GM23248 (cell line): ENCODE measurements around the gene CDCA7L. TPM values are rescaled to one million over a fixed set of nuclear protein-coding genes. Genes with fewer than 3 reads are reported as not detected.

Experiments
- DNase-seq: peaks from one replicate; pipeline ENCODE4 v3.0.0-alpha.2; 2015
- H2AFZ ChIP-seq: fragments of 200-600 bp; sonication (generic); 2 replicates; pipeline ENCODE4 v1.6.1; 2016; ENCODE audit warnings: antibody characterized with exemption
- H3F3A ChIP-seq: fragments of 200-600 bp; sonication (generic); 2 replicates; pipeline ENCODE4 v1.6.1; 2016; ENCODE audit warnings: mild to moderate bottlenecking, antibody characterized with exemption, mixed run types; ENCODE audit not compliant: insufficient read depth
- H3K27ac ChIP-seq: fragments of 200-600 bp; sonication (generic); 2 replicates; pipeline ENCODE4 v1.5.1; 2016; ENCODE audit warnings: mild to moderate bottlenecking
- H3K27me3 ChIP-seq: fragments of 200-600 bp; sonication (generic); replicated peaks from 2 replicates; pipeline ENCODE4 v1.6.1; 2016; ENCODE audit warnings: mild to moderate bottlenecking; ENCODE audit not compliant: insufficient read depth
- H3K36me3 ChIP-seq: fragments of 200-600 bp; sonication (generic); 2 replicates; pipeline ENCODE4 v1.6.1; 2016; ENCODE audit warnings: low read depth, mild to moderate bottlenecking
- H3K4me1 ChIP-seq: fragments of 200-600 bp; sonication (generic); 2 replicates; pipeline ENCODE4 v1.6.1; 2016; ENCODE audit warnings: mild to moderate bottlenecking; ENCODE audit not compliant: insufficient read depth
- H3K4me2 ChIP-seq: fragments of 200-600 bp; sonication (generic); one replicate; pipeline ENCODE4 v1.6.1; 2016; ENCODE audit warnings: mild to moderate bottlenecking; ENCODE audit not compliant: unreplicated experiment
- H3K4me3 ChIP-seq: fragments of 200-600 bp; sonication (generic); 2 replicates; pipeline ENCODE4 v1.5.1; 2016; ENCODE audit warnings: mild to moderate bottlenecking
- H3K79me2 ChIP-seq: fragments of 200-600 bp; sonication (generic); 2 replicates; pipeline ENCODE4 v1.6.1; 2016; ENCODE audit warnings: mild to moderate bottlenecking; ENCODE audit not compliant: insufficient read depth
- H3K9ac ChIP-seq: fragments of 200-600 bp; sonication (generic); 2 replicates; pipeline ENCODE4 v1.6.1; 2016; ENCODE audit warnings: mild to moderate bottlenecking
- H3K9me2 ChIP-seq: fragments of 200-600 bp; sonication (generic); 2 replicates; pipeline ENCODE4 v1.6.1; 2016; ENCODE audit warnings: mixed run types, mild to moderate bottlenecking, moderate library complexity; ENCODE audit not compliant: insufficient read depth
- H3K9me3 ChIP-seq: fragments of 200-600 bp; sonication (generic); one replicate; pipeline ENCODE4 v1.6.1; 2017; ENCODE audit warnings: low read depth
- H4K20me1 ChIP-seq: fragments of 200-600 bp; sonication (generic); 2 replicates; pipeline ENCODE4 v1.6.0; 2016; ENCODE audit not compliant: insufficient read depth
- EZH2 ChIP-seq: fragments of 200-600 bp; sonication (generic); IDR thresholded peaks from 2 replicates; pipeline ENCODE4 v1.6.1; 2018; ENCODE audit warnings: antibody characterized with exemption, mild to moderate bottlenecking; ENCODE audit not compliant: insufficient read depth, poor library complexity, severe bottlenecking
- EZH2phosphoT487 ChIP-seq: fragments of 200-600 bp; sonication (generic); IDR thresholded peaks from 2 replicates; pipeline ENCODE4 v1.6.1; 2018; ENCODE audit warnings: antibody characterized with exemption, moderate library complexity, mild to moderate bottlenecking, low read depth; ENCODE audit not compliant: insufficient read depth
- WGBS, 2 experiments: methylation state at CpG; one replicate each; pipeline ENCODE4 v1.1.6; 2015 to 2017; ENCODE audit warnings: low lambda C conversion rate in 2 of 2, low coverage in 1 of 2; ENCODE audit errors: missing lambda C conversion rate in 2 of 2; 5-methylcytosine and 5-hydroxymethylcytosine counted together
- in situ Hi-C: fragments of 300-500 bp; cut with MboI; formaldehyde crosslinking; loops from 2 replicates; pipeline ENCODE4 v1.15.0; 2020
- polyA plus RNA-seq: library from polyadenylated mRNA; unstranded; fragments of >200 nt; fragmentation: Nextera tagmentation; extraction: Ambion mirVana; gene quantifications from 2 replicates; pipeline ENCODE4 v1.2.1, GENCODE V29; 2016
- total RNA-seq: library from RNA; depleted of rRNA; stranded (reverse); fragments of >200 nt; shearing (Covaris generic); gene quantifications from 2 replicates; pipeline ENCODE4 v1.2.3, GENCODE V29; 2014

CDCA7L gene
- total and polyA plus RNA-seq, 2 experiments from 2014 or later: 44.1 to 45.9 TPM

DNA sequence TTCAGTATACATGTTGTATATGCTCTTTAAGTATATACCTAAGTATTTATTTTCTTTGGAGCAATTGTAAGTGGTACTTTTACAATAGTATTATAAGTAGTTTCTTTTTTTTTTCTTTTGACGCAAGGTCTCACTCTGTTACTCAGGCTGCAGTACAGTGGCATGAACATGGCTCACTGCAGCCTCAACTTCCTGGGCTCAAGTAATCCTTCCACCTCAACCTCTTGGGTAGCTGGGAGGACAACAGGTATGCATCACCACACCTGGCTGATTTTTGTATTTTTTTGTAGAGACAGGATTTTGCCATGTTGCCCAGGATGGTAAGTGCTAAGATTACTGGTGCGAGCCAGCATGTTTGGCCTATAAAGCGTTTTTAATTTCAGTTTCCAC is 13.7 kb upstream of the CDCA7L start:
- H3K9me3 ChIP-seq: no peaks in the 10 kb centered on the region
- peaks cover 4% of the 10 kb centered on the region; the same call in 1 of the 2 replicates for H3F3A ChIP-seq
- no peaks in the 10 kb centered on the region for H3K27me3 ChIP-seq
- 95 to 98% methylated on average over 3 of the region's 3 CpGs for WGBS, 2 experiments
- no peaks in the 10 kb centered on the region for H3K79me2 ChIP-seq
- H3K4me1 ChIP-seq: peaks cover 20% of the 10 kb centered on the region
- no peak overlapping the region for H3K4me2 ChIP-seq
- no peak for TF ChIP-seq EZH2phosphoT487
- no peak for TF ChIP-seq EZH2
- H2AFZ ChIP-seq: no peak overlapping the region
- in situ Hi-C loops: no loop called here
- H3K9me2 ChIP-seq: no peaks in the 10 kb centered on the region
- H4K20me1 ChIP-seq: no peaks in the 10 kb centered on the region
- no peak overlapping the region for H3K27ac ChIP-seq
- H3K36me3 ChIP-seq: no peaks in the 10 kb centered on the region
- no peak for DNase-seq
- no peak overlapping the region for H3K4me3 ChIP-seq
- no peak overlapping the region for H3K9ac ChIP-seq

- Histone ChIP-seq H4K20me1 (no peaks in the 10 kb centered on the region), H3K4me2 (no peak overlapping the region), H3K27ac (no peak overlapping the region), H3K9me3 (no peaks in the 10 kb centered on the region), H2AFZ (no peak overlapping the region), H3F3A (no peaks in the 10 kb centered on the region), H3K9me2 (no peaks in the 10 kb centered on the region), H3K9ac (no peak overlapping the region), H3K4me1 (no peaks in the 10 kb centered on the region), H3K36me3 (no peaks in the 10 kb centered on the region), H3K27me3 (no peaks in the 10 kb centered on the region), H3K79me2 (no peaks in the 10 kb centered on the region), H3K4me3 (no peak overlapping the region)
- 96 to 97% methylated on average over 3 of the region's 3 CpGs for WGBS, 2 experiments
- TF ChIP-seq EZH2 (no peak), EZH2phosphoT487 (no peak)
- no peak for DNase-seq
- in situ Hi-C loops: no loop called here
These were observed 8.1 kb upstream of the CDCA7L start for GRCh38 chr7:21953781-21954180.

- DNase-seq: no peak
- Histone ChIP-seq H3K27me3 (no peaks in the 10 kb centered on the region), H3K4me2 (no peak overlapping the region), H3K79me2 (peaks cover 8% of the 10 kb centered on the region), H3K9me3 (no peaks in the 10 kb centered on the region), H3F3A (peaks cover 3% of the 10 kb centered on the region), H3K9ac (no peak overlapping the region), H3K4me3 (no peak overlapping the region), H3K9me2 (no peaks in the 10 kb centered on the region), H2AFZ (no peak overlapping the region), H3K36me3 (no peaks in the 10 kb centered on the region), H4K20me1 (no peaks in the 10 kb centered on the region), H3K4me1 (peaks cover 9% of the 10 kb centered on the region; the same call in 1 of the 2 replicates), H3K27ac (no peak overlapping the region)
- in situ Hi-C loops: no loop called here
- TF ChIP-seq EZH2 (no peak), EZH2phosphoT487 (no peak)
- 64 to 70% methylated on average over 8 of the region's 8 CpGs for WGBS, 2 experiments
These were observed 3.3 kb upstream of the CDCA7L start for GRCh38 chr7:21948887-21949540.

GRCh38 chr7:21948364-21948763 is 2.7 kb upstream of the CDCA7L start:
- WGBS, 2 experiments: 70 to 79% methylated on average over 2 of the region's 2 CpGs
- in situ Hi-C loops: no loop called here
- Histone ChIP-seq H3K36me3 (no peaks in the 10 kb centered on the region), H3K4me2 (no peak overlapping the region), H3K79me2 (peaks cover 11% of the 10 kb centered on the region), H3K4me1 (peaks cover 16% of the 10 kb centered on the region), H3K27ac (no peak overlapping the region), H3K9ac (no peak overlapping the region), H3K9me2 (no peaks in the 10 kb centered on the region), H4K20me1 (no peaks in the 10 kb centered on the region), H3K27me3 (no peaks in the 10 kb centered on the region), H3F3A (peaks cover 9% of the 10 kb centered on the region), H2AFZ (no peak overlapping the region), H3K9me3 (no peaks in the 10 kb centered on the region), H3K4me3 (no peak overlapping the region)
- no peak for DNase-seq
- TF ChIP-seq EZH2phosphoT487 (no peak), EZH2 (no peak)
